H9 (cell line): ENCODE data around the gene MRPL46. TPM values are rescaled to one million over a fixed set of nuclear protein-coding genes. Genes with fewer than 3 reads are reported as not detected.

Experiments
- DNase-seq: peaks from one replicate; pipeline ENCODE4 v3.0.0-alpha.2; 2017
- H2AFZ ChIP-seq: one replicate; pipeline ENCODE4 v1.6.1; 2013; ENCODE audit warnings: mild to moderate bottlenecking, low read length, control low read depth, moderate library complexity
- H2AK5ac ChIP-seq: 2 replicates; pipeline ENCODE4 v1.6.1; 2013; ENCODE audit warnings: low read length, control low read depth, mixed read lengths; ENCODE audit not compliant: insufficient read length
- H2BK120ac ChIP-seq: one replicate; pipeline ENCODE4 v1.6.1; 2013; ENCODE audit warnings: low read depth, mild to moderate bottlenecking, low read length, control low read depth, inconsistent platforms; ENCODE audit not compliant: poor library complexity, severe bottlenecking
- H2BK12ac ChIP-seq: 2 replicates; pipeline ENCODE4 v1.6.1; 2013; ENCODE audit warnings: low read length, control low read depth, mixed read lengths, low read depth; ENCODE audit not compliant: insufficient read length
- H2BK15ac ChIP-seq: 2 replicates; pipeline ENCODE4 v1.6.1; 2013; ENCODE audit warnings: low read depth, low read length, control low read depth
- H2BK20ac ChIP-seq: one replicate; pipeline ENCODE4 v1.6.1; 2013; ENCODE audit warnings: low read depth, mild to moderate bottlenecking, low read length, control low read depth, inconsistent platforms; ENCODE audit not compliant: poor library complexity, severe bottlenecking
- H2BK5ac ChIP-seq: 2 replicates; pipeline ENCODE4 v1.6.1; 2013; ENCODE audit warnings: low read length, control low read depth, mixed read lengths; ENCODE audit not compliant: insufficient read length
- H3K14ac ChIP-seq: 2 replicates; pipeline ENCODE4 v1.6.1; 2013; ENCODE audit warnings: low read length, control low read depth; ENCODE audit not compliant: insufficient read depth
- H3K18ac ChIP-seq: 2 replicates; pipeline ENCODE4 v1.6.1; 2013; ENCODE audit warnings: low read depth, mild to moderate bottlenecking, mixed read lengths, low read length, control low read depth; ENCODE audit not compliant: insufficient read length
- H3K23ac ChIP-seq: 2 replicates; pipeline ENCODE4 v1.6.1; 2013; ENCODE audit warnings: low read length, control low read depth, mixed read lengths, low read depth; ENCODE audit not compliant: insufficient read length
- H3K23me2 ChIP-seq: 2 replicates; pipeline ENCODE4 v1.6.1; 2013; ENCODE audit warnings: low read depth, mild to moderate bottlenecking, mixed read lengths, low read length, control low read depth; ENCODE audit not compliant: insufficient read length, poor library complexity, severe bottlenecking
- H3K27ac ChIP-seq: 2 replicates; pipeline ENCODE4 v1.5.1; 2013; ENCODE audit warnings: low read length, control low read depth, mixed read lengths, low read depth; ENCODE audit not compliant: insufficient read length
- H3K27me3 ChIP-seq: 2 replicates; pipeline ENCODE4 v1.6.1; 2013; ENCODE audit warnings: low read length, control low read depth, inconsistent platforms; ENCODE audit not compliant: insufficient read depth
- H3K4ac ChIP-seq: 2 replicates; pipeline ENCODE4 v1.6.1; 2013; ENCODE audit warnings: low read depth, mild to moderate bottlenecking, control low read depth, inconsistent platforms, low read length, moderate library complexity
- H3K4me1 ChIP-seq: 2 replicates; pipeline ENCODE4 v1.6.1; 2013; ENCODE audit warnings: low read length, control low read depth, inconsistent platforms; ENCODE audit not compliant: insufficient read depth
- H3K4me2 ChIP-seq: 2 replicates; pipeline ENCODE4 v1.6.1; 2013; ENCODE audit warnings: low read length, control low read depth, mixed read lengths; ENCODE audit not compliant: insufficient read length, insufficient read depth
- H3K56ac ChIP-seq: 2 replicates; pipeline ENCODE4 v1.6.1; 2013; ENCODE audit warnings: low read depth, mild to moderate bottlenecking, mixed read lengths, low read length, control low read depth; ENCODE audit not compliant: insufficient read length
- H3K79me1 ChIP-seq: 2 replicates; pipeline ENCODE4 v1.6.1; 2013; ENCODE audit warnings: low read depth, mild to moderate bottlenecking, moderate library complexity, low read length, control low read depth, inconsistent platforms; ENCODE audit not compliant: insufficient read depth, poor library complexity, severe bottlenecking
- H3K79me2 ChIP-seq: 2 replicates; pipeline ENCODE4 v1.6.1; 2013; ENCODE audit warnings: low read length, control low read depth, inconsistent platforms; ENCODE audit not compliant: insufficient read depth
- H3K9ac ChIP-seq: 2 replicates; pipeline ENCODE4 v1.6.1; 2013; ENCODE audit warnings: low read length, control low read depth, mixed read lengths; ENCODE audit not compliant: insufficient read length; ENCODE audit errors: extremely low read depth
- H3K9me3 ChIP-seq: one replicate; pipeline ENCODE4 v1.6.1; 2013; ENCODE audit warnings: low read depth, low read length, inconsistent platforms; ENCODE audit not compliant: control insufficient read depth
- H3T11ph ChIP-seq: one replicate; pipeline ENCODE4 v1.6.1; 2013; ENCODE audit warnings: mild to moderate bottlenecking, low read length, control low read depth, inconsistent platforms
- H4K20me1 ChIP-seq: one replicate; pipeline ENCODE4 v1.6.1; 2013; ENCODE audit not compliant: control insufficient read depth, insufficient read length, insufficient read depth
- H4K5ac ChIP-seq: 2 replicates; pipeline ENCODE4 v1.6.1; 2013; ENCODE audit warnings: low read depth, mild to moderate bottlenecking, mixed read lengths, low read length, control low read depth; ENCODE audit not compliant: insufficient read length
- H4K8ac ChIP-seq: replicated peaks from 2 replicates; pipeline ENCODE4 v1.6.1; 2013; ENCODE audit warnings: low read length, control low read depth, mixed read lengths, low read depth; ENCODE audit not compliant: insufficient read length
- H4K91ac ChIP-seq: 2 replicates; pipeline ENCODE4 v1.6.1; 2013; ENCODE audit warnings: low read depth, mild to moderate bottlenecking, moderate library complexity, mixed read lengths, low read length, control low read depth; ENCODE audit not compliant: insufficient read length
- H3K27ac Mint-ChIP-seq, 3 experiments: 2 replicates in 2 of 3; 3 replicates in 1 of 3; pipeline ENCODE4 v1.8.0; 2020 to 2021; ENCODE audit warnings: mixed read lengths in 3 of 3, mild to moderate bottlenecking in 1 of 3, moderate library complexity in 1 of 3
- H3K27me3 Mint-ChIP-seq: 2 replicates; pipeline ENCODE4 v1.8.0; 2021; ENCODE audit warnings: low read depth, mild to moderate bottlenecking, moderate library complexity, mixed read lengths
- H3K36me3 Mint-ChIP-seq, 3 experiments: 2 replicates in 2 of 3; 3 replicates in 1 of 3; pipeline ENCODE4 v1.8.0; 2020 to 2021; ENCODE audit warnings: low read depth in 3 of 3, mixed read lengths in 3 of 3; ENCODE audit not compliant: insufficient read depth in 1 of 3
- H3K4me1 Mint-ChIP-seq, 2 experiments: 2 replicates each; pipeline ENCODE4 v1.8.0; 2020; ENCODE audit warnings: mixed read lengths in 2 of 2
- H3K4me3 Mint-ChIP-seq, 2 experiments: 2 replicates in 1 of 2; 3 replicates in 1 of 2; pipeline ENCODE4 v1.8.0; 2020 to 2021; ENCODE audit warnings: mild to moderate bottlenecking in 2 of 2, mixed read lengths in 2 of 2, moderate library complexity in 1 of 2
- H3K9me3 Mint-ChIP-seq, 2 experiments: 2 replicates in 1 of 2; 3 replicates in 1 of 2; pipeline ENCODE4 v1.8.0; 2020; ENCODE audit warnings: mild to moderate bottlenecking in 2 of 2, mixed read lengths in 2 of 2, moderate library complexity in 1 of 2
- CTCF ChIP-seq: fragments of 200-600 bp; sonication (generic); conservative IDR thresholded peaks from 3 replicates; pipeline ENCODE4 v1.8.0; 2021; ENCODE audit warnings: antibody characterized with exemption, mild to moderate bottlenecking
- WGBS: extraction: QIAGEN DNeasy Blood & Tissue Kit; methylation state at CpG from one replicate; pipeline ENCODE4 v1.1.7; 2013; ENCODE audit warnings: missing lambda C conversion rate, low lambda C conversion rate, mixed read lengths; ENCODE audit not compliant: insufficient read length; ENCODE audit errors: extremely low coverage; 5-methylcytosine and 5-hydroxymethylcytosine counted together
- total RNA-seq: library from RNA; stranded (reverse); gene quantifications from 2 replicates; pipeline ENCODE4 v1.2.1, GENCODE V29; 2021

Gene MRPL46
- total RNA-seq, 1 experiment from 2014 or later: 29.3 TPM

- Histone ChIP-seq H3K23ac (no peak overlapping the region), H3K4me2 (no peak overlapping the region), H2BK5ac (no peak overlapping the region), H3K9me3 (no peaks in the 10 kb centered on the region), H3K9ac (no peak overlapping the region), H3K79me2 (no peaks in the 10 kb centered on the region), H2AK5ac (no peak overlapping the region), H3K4me1 (no peaks in the 10 kb centered on the region), H2BK20ac (no peak overlapping the region), H3K27me3 (no peaks in the 10 kb centered on the region), H3K4ac (no peak overlapping the region), H3K18ac (no peak overlapping the region), H2BK15ac (no peak overlapping the region), H3K56ac (no peak overlapping the region), H4K20me1 (no peaks in the 10 kb centered on the region), H2BK12ac (no peak overlapping the region), H3K27ac (no peak overlapping the region), H3K14ac (no peak overlapping the region), H2BK120ac (no peak overlapping the region), H4K91ac (no peak overlapping the region), H3K23me2 (no peaks in the 10 kb centered on the region), H3K79me1 (no peaks in the 10 kb centered on the region), H3T11ph (no peak overlapping the region), H2AFZ (no peak overlapping the region), H4K8ac (no peak overlapping the region), H4K5ac (no peak overlapping the region)
- Mint-ChIP-seq H3K4me1 (peaks cover 4 to 9% of the 10 kb centered on the region in 2 experiments), H3K4me3 (no peak overlapping the region), H3K36me3 (no peaks in the 10 kb centered on the region), H3K27ac (no peak overlapping the region), H3K27me3 (peaks cover 28% of the 10 kb centered on the region), H3K9me3 (peaks cover 18 to 19% of the 10 kb centered on the region in 2 experiments)
- DNase-seq: no peak
- whole genome bisulfite sequencing: no CpG with 5 or more reads among the region's 2 CpGs
- TF ChIP-seq CTCF: no peak
Measured at GRCh38 chr15:88441076-88441730, 26.0 kb downstream of the MRPL46 start.
